ENCODE measurements around the gene UBE2F.

The UBE2F gene

DNA sequence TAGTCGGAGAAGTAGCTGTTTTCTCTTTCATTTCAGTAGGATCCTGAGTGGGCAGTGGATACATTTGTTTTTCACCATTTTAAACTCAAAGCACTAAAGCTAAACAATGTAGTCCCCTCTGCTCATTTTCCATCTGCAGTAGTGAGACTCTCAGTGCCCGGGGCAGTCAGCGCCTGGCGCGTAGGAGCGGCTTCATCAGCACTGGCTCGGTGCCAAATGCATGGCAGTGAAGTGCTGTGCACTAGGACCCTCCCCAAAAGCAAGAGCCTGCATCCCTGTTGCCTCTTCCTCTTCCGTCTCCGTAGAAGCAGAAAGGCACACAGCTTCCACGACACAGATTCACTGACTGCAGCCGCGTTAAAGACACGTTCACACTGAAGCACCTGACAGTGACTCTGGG lies 114.3 kb downstream of the UBE2F start:
- no peak for DNase-seq (ENCODE audit: low read depth)

DNA sequence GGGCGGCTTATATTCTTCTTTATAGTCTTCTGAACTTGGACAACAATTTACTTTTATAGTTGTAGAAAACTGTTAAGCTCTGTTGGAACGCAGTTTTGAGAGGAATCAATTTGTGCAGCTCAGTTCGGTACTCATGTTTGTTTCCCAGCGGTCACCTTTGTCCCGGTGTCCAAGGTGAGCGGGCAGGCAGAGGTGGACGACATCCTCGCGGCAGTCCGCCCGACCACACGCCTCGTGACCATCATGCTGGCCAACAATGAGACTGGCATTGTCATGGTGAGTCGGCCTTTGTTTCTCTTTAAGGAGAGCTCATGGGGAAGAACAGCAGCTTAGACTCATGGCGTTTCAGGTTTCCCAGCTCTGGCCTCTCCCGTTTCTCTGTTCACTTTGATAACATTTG lies 114.7 kb downstream of the UBE2F start:
- no peak for DNase-seq (ENCODE audit: low read depth)

DNA sequence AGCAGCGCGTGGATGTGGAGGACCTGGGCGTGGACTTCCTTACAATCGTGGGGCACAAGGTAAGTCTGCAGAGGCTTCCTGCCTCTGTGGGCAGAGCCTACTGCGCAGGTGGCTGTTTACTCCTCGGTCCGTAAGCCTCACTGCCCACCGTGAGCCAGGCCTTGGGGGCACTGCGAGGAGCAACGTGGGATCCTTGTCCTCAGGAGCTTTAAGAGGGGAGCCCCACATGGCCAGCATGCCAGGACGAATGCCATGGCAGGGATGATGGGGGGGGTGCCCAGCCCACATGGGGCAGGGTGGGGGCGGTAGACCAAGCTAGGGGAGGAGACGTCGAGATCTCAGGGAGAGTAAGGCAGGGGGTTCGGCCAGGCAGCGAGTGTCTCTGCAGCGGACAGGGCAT lies 115.3 kb downstream of the UBE2F start:
- no peak for DNase-seq (ENCODE audit: low read depth)

DNA sequence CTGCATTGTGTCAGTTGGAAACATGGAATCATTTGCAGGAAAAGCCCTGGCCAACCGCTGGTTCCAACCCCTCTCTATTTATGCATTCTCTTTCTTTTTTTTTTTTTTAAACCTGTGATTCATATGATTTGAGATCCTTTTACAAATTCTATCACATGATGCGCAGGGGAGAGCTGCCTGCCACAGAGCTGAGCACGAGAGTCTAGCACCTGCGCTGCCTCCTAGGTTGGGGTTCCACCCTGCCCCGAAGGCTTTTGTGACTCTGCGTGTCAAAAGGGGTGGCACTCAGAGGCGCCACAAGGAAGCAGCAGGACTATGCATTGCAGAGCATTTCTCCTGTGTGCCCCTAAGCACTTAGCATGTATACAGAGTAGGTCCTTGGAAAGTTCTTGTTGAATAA lies 116.0 kb downstream of the UBE2F start:
- no peak for DNase-seq (ENCODE audit: low read depth)

DNA sequence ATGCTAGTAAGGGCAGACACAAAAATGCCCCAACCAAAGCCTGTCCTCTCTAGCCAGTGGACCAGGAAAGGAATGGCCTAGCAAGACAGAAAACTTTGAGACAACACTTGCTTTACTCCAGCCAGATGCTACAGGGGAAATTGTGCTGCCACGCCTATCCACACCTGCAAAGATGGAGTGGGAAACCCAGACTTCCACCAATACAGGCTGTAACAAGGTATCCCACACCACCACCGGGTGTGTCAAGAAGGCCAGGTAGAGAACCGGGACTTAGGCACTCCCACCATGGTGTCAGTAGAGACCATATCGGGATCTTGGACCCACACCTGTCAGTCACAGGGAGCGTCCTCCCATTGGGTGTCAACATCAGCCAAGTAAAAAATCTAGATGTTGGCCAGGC lies 117.1 kb downstream of the UBE2F start:
- DNase-seq (ENCODE audit: low read depth): no peak

DNA sequence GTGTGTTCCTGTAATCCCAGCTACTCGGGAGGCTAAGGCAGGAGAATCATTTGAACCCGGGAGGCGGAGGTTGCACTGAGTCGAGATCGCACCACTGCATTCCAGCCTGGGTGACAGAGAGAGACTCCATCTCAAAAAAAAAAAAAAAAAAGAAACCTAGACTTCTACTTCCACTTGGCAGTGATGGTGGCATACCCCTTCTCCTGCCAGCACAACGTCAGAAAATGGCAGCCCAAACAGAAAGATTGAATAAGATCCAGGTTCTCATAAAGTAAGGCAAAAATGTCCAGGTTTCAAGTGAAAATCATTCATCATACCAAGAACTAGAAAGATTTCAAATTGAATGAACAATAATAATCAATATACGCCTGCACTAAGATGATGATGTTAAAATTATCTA lies 117.9 kb downstream of the UBE2F start:
- DNase-seq (ENCODE audit: low read depth): no peak

DNA sequence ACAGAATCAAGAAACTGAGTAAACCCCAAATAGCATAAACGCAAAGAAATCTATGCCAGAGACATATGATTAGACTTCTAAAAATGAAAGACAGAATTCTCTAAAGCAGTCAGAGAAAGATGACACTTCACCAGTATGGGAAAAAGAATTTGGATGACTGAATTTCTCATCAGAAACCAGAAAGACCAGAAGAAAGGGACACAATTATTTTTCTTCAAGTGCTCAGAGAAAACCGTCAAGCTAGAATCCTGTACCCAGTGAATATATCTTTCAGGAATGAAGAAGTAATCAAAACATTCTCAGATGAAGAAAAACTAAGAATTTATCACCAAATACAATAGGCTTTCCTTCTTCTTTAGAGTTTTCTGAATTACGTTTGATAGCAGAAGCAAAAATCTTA lies 119.1 kb downstream of the UBE2F start:
- DNase-seq (ENCODE audit: low read depth): no peak

DNA sequence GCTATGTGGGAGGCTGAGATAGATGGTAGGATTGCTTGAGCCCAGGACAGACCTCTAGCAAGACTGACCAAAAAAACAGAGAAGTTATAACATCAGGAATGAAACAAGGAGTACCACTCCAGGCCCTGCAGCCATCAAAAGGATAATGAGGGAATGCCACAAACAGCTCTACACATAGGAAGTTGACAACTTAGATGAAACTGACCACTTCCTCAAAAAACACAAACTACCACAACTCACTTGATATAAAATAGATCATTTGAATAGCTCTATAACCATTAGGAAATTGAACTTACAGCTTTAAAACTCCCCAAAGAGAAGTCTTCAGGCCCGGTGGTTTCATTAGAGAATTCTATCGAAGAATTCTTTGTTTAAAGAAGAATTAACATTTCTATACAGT lies 120.4 kb downstream of the UBE2F start:
- no peak for DNase-seq (ENCODE audit: low read depth)

DNA sequence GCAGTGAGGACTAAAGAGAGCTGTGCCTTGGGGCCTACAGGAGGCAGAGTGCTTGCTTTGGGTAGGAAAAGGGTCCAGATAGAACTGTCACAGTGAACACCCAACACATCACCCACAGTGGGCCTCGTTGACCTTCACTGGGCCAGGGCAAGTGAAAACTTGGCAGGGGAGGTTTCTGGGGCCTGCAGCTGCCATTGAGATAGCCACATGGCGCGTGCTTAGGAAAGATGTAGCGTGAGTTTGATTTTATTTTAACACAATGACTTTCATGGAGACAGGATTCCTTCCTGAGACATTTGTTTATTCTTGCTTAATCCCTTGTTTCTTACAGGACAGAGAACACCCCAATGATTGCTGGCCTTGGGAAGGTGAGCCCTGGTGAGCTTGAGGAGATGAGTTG lies 124.1 kb downstream of the UBE2F start:
- no peak for DNase-seq (ENCODE audit: low read depth)

DNA sequence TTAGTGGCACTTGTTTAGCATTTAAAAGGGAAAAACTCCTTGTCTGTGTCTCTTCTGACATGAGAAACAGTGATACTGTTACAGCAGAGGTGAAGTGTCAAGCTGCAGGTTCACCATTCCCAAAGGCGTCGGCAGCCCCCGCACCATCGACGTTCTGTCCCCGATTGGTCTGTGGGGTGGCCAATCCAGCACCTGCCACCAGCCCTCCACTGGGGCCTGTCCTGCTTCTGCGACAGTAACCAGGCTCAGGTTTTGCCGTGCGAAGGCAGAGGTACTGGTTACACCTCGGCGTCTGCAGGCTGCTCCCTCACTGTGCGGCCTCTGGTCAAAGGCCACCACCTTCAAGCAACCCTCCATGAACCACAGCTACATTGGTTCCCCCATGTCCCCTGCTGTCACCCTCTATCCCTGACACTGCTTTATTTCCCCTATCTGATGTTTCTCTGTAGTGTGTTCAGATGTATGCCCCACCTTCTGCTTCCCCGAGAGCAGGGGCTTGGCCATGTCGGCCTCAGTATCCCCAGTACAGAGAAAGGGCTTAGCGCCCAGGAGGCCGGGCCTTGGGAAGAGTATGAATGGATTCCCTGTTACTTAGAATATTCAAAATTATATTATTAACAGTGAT lies 124.7 kb downstream of the UBE2F start:
- DNase-seq (ENCODE audit: low read depth): no peak

Data from fibroblast of gingiva (primary cell).